Measurements from ENCODE around the gene ACAT2.
"Not testable (repeated sequence)": the region's sequence is repeated elsewhere in the genome, so short reads cannot be mapped to it uniquely, and the experiment has no call there.

Gene ACAT2

GRCh38 chr6:159761873-159762680 lies at the start of gene ACAT2:
ACAT2 (plus strand) TSS chr6:159762045; CDS start chr6:159762088, 43 bp downstream.
- H3K36me3 ChIP-seq (ENCODE audit: control insufficient read depth, insufficient read depth, low read length): peaks cover 3% of the 10 kb centered on the region
- peak within 1 kb of the TSS; percentile 99 for H3K27ac ChIP-seq (ENCODE audit: low read depth, low read length)
- H3K4me3 ChIP-seq (ENCODE audit: low read length): peak within 1 kb of the TSS; percentile 98
- peak within 1 kb of the TSS; percentile 96 for H3K9ac ChIP-seq (ENCODE audit: low read length)
- H3K27me3 ChIP-seq (ENCODE audit: control insufficient read depth, insufficient read depth, low read length): no peaks in the 10 kb centered on the region
- peaks cover 3% of the 10 kb centered on the region for H3K4me1 ChIP-seq (ENCODE audit: control insufficient read depth, insufficient read depth, low read length)

- not testable (repeated sequence) for H3K4me3 ChIP-seq (ENCODE audit: low read length); H3K27me3 ChIP-seq (ENCODE audit: control insufficient read depth, insufficient read depth, low read length); H3K36me3 ChIP-seq (ENCODE audit: control insufficient read depth, insufficient read depth, low read length); H3K4me1 ChIP-seq (ENCODE audit: control insufficient read depth, insufficient read depth, low read length); H3K27ac ChIP-seq (ENCODE audit: low read depth, low read length); H3K9ac ChIP-seq (ENCODE audit: low read length)
Observed at GRCh38 chr6:159712389-159712788, 49.5 kb upstream of the ACAT2 start.

- no peaks in the 10 kb centered on the region for H3K27me3 ChIP-seq (ENCODE audit: control insufficient read depth, insufficient read depth, low read length)
- peaks cover 9% of the 10 kb centered on the region for H3K4me1 ChIP-seq (ENCODE audit: control insufficient read depth, insufficient read depth, low read length)
- no peak overlapping the region for H3K27ac ChIP-seq (ENCODE audit: low read depth, low read length)
- H3K9ac ChIP-seq (ENCODE audit: low read length): no peak overlapping the region
- no peak overlapping the region for H3K4me3 ChIP-seq (ENCODE audit: low read length)
- H3K36me3 ChIP-seq (ENCODE audit: control insufficient read depth, insufficient read depth, low read length): no peaks in the 10 kb centered on the region
Observed at GRCh38 chr6:159713984-159714383, 47.9 kb upstream of the ACAT2 start.

- Histone ChIP-seq H3K27me3 (ENCODE audit: control insufficient read depth, insufficient read depth, low read length) (no peaks in the 10 kb centered on the region), H3K4me1 (ENCODE audit: control insufficient read depth, insufficient read depth, low read length) (peaks cover 9% of the 10 kb centered on the region), H3K27ac (ENCODE audit: low read depth, low read length) (no peak overlapping the region)
Observed at GRCh38 chr6:159714404-159714803, 47.4 kb upstream of the ACAT2 start.

GRCh38 chr6:159715166-159715565 lies 46.7 kb upstream of the ACAT2 start:
- no peaks in the 10 kb centered on the region for H3K27me3 ChIP-seq (ENCODE audit: control insufficient read depth, insufficient read depth, low read length)
- no peak overlapping the region for H3K27ac ChIP-seq (ENCODE audit: low read depth, low read length)
- peaks cover 9% of the 10 kb centered on the region for H3K4me1 ChIP-seq (ENCODE audit: control insufficient read depth, insufficient read depth, low read length)
- no peak overlapping the region for H3K9ac ChIP-seq (ENCODE audit: low read length)
- H3K36me3 ChIP-seq (ENCODE audit: control insufficient read depth, insufficient read depth, low read length): no peaks in the 10 kb centered on the region
- H3K4me3 ChIP-seq (ENCODE audit: low read length): no peak overlapping the region

More at GRCh38 chr6:159714404-159714803, 47.4 kb upstream of the ACAT2 start:
- H3K4me3 ChIP-seq (ENCODE audit: low read length): no peak overlapping the region
- no peak overlapping the region for H3K9ac ChIP-seq (ENCODE audit: low read length)
- H3K36me3 ChIP-seq (ENCODE audit: control insufficient read depth, insufficient read depth, low read length): no peaks in the 10 kb centered on the region

- peak overlapping the region; percentile 84 for H3K27ac ChIP-seq (ENCODE audit: low read depth, low read length)
Observed at GRCh38 chr6:159715605-159716004, 46.2 kb upstream of the ACAT2 start.

GRCh38 chr6:159716247-159717096 lies 45.4 kb upstream of the ACAT2 start:
- no peaks in the 10 kb centered on the region for H3K36me3 ChIP-seq (ENCODE audit: control insufficient read depth, insufficient read depth, low read length)
- H3K27ac ChIP-seq (ENCODE audit: low read depth, low read length): peak overlapping the region; percentile 84
- no peak overlapping the region for H3K9ac ChIP-seq (ENCODE audit: low read length)
- H3K27me3 ChIP-seq (ENCODE audit: control insufficient read depth, insufficient read depth, low read length): no peaks in the 10 kb centered on the region
- H3K4me1 ChIP-seq (ENCODE audit: control insufficient read depth, insufficient read depth, low read length): peaks cover 9% of the 10 kb centered on the region
- no peak overlapping the region for H3K4me3 ChIP-seq (ENCODE audit: low read length)

More at GRCh38 chr6:159715605-159716004, 46.2 kb upstream of the ACAT2 start:
- H3K27me3 ChIP-seq (ENCODE audit: control insufficient read depth, insufficient read depth, low read length): no peaks in the 10 kb centered on the region
- no peak overlapping the region for H3K9ac ChIP-seq (ENCODE audit: low read length)
- H3K36me3 ChIP-seq (ENCODE audit: control insufficient read depth, insufficient read depth, low read length): no peaks in the 10 kb centered on the region
- H3K4me3 ChIP-seq (ENCODE audit: low read length): no peak overlapping the region
- peaks cover 9% of the 10 kb centered on the region for H3K4me1 ChIP-seq (ENCODE audit: control insufficient read depth, insufficient read depth, low read length)

GRCh38 chr6:159718634-159719033 lies 43.2 kb upstream of the ACAT2 start:
- no peaks in the 10 kb centered on the region for H3K36me3 ChIP-seq (ENCODE audit: control insufficient read depth, insufficient read depth, low read length)
- H3K4me3 ChIP-seq (ENCODE audit: low read length): no peak overlapping the region
- no peak overlapping the region for H3K27ac ChIP-seq (ENCODE audit: low read depth, low read length)
- H3K4me1 ChIP-seq (ENCODE audit: control insufficient read depth, insufficient read depth, low read length): peaks cover 9% of the 10 kb centered on the region
- H3K9ac ChIP-seq (ENCODE audit: low read length): no peak overlapping the region
- H3K27me3 ChIP-seq (ENCODE audit: control insufficient read depth, insufficient read depth, low read length): no peaks in the 10 kb centered on the region

GRCh38 chr6:159719287-159719686 lies 42.6 kb upstream of the ACAT2 start:
- H3K9ac ChIP-seq (ENCODE audit: low read length): no peak overlapping the region
- no peaks in the 10 kb centered on the region for H3K36me3 ChIP-seq (ENCODE audit: control insufficient read depth, insufficient read depth, low read length)
- peaks cover 9% of the 10 kb centered on the region for H3K4me1 ChIP-seq (ENCODE audit: control insufficient read depth, insufficient read depth, low read length)
- no peak overlapping the region for H3K4me3 ChIP-seq (ENCODE audit: low read length)
- H3K27ac ChIP-seq (ENCODE audit: low read depth, low read length): no peak overlapping the region
- no peaks in the 10 kb centered on the region for H3K27me3 ChIP-seq (ENCODE audit: control insufficient read depth, insufficient read depth, low read length)

- Histone ChIP-seq H3K4me3 (ENCODE audit: low read length) (no peak overlapping the region), H3K36me3 (ENCODE audit: control insufficient read depth, insufficient read depth, low read length) (no peaks in the 10 kb centered on the region), H3K9ac (ENCODE audit: low read length) (no peak overlapping the region), H3K27me3 (ENCODE audit: control insufficient read depth, insufficient read depth, low read length) (no peaks in the 10 kb centered on the region), H3K4me1 (ENCODE audit: control insufficient read depth, insufficient read depth, low read length) (peaks cover 9% of the 10 kb centered on the region), H3K27ac (ENCODE audit: low read depth, low read length) (no peak overlapping the region)
Observed at GRCh38 chr6:159720708-159721107, 41.1 kb upstream of the ACAT2 start.

- not testable (repeated sequence) for H3K36me3 ChIP-seq (ENCODE audit: control insufficient read depth, insufficient read depth, low read length); H3K9ac ChIP-seq (ENCODE audit: low read length); H3K27ac ChIP-seq (ENCODE audit: low read depth, low read length); H3K4me1 ChIP-seq (ENCODE audit: control insufficient read depth, insufficient read depth, low read length); H3K27me3 ChIP-seq (ENCODE audit: control insufficient read depth, insufficient read depth, low read length); H3K4me3 ChIP-seq (ENCODE audit: low read length)
Observed at GRCh38 chr6:159721981-159722380, 39.9 kb upstream of the ACAT2 start.

GRCh38 chr6:159722655-159723054 lies 39.2 kb upstream of the ACAT2 start:
- Histone ChIP-seq H3K27me3 (ENCODE audit: control insufficient read depth, insufficient read depth, low read length) (no peaks in the 10 kb centered on the region), H3K36me3 (ENCODE audit: control insufficient read depth, insufficient read depth, low read length) (peaks cover under 1% of the 10 kb centered on the region), H3K4me1 (ENCODE audit: control insufficient read depth, insufficient read depth, low read length) (peaks cover 7% of the 10 kb centered on the region), H3K4me3 (ENCODE audit: low read length) (no peak overlapping the region), H3K9ac (ENCODE audit: low read length) (no peak overlapping the region), H3K27ac (ENCODE audit: low read depth, low read length) (no peak overlapping the region)
